ENCODE measurements around the gene ZBTB44.
A peak's percentile ranks its signal among the peaks of the same experiment; 100 is the strongest.

Gene ZBTB44

GRCh38 chr11:130191896-130192295 is 122.8 kb downstream of the ZBTB44 start:
- Mint-ChIP-seq H3K9me3 (no peaks in the 10 kb centered on the region), H3K27me3 (ENCODE audit: low read depth, poor library complexity) (peaks cover 13% of the 10 kb centered on the region), H3K4me3 (no peak overlapping the region), H3K27ac (no peak overlapping the region), H3K36me3 (ENCODE audit: low read depth) (no peaks in the 10 kb centered on the region), H3K4me1 (no peaks in the 10 kb centered on the region)
- TF ChIP-seq, protein P1, sequence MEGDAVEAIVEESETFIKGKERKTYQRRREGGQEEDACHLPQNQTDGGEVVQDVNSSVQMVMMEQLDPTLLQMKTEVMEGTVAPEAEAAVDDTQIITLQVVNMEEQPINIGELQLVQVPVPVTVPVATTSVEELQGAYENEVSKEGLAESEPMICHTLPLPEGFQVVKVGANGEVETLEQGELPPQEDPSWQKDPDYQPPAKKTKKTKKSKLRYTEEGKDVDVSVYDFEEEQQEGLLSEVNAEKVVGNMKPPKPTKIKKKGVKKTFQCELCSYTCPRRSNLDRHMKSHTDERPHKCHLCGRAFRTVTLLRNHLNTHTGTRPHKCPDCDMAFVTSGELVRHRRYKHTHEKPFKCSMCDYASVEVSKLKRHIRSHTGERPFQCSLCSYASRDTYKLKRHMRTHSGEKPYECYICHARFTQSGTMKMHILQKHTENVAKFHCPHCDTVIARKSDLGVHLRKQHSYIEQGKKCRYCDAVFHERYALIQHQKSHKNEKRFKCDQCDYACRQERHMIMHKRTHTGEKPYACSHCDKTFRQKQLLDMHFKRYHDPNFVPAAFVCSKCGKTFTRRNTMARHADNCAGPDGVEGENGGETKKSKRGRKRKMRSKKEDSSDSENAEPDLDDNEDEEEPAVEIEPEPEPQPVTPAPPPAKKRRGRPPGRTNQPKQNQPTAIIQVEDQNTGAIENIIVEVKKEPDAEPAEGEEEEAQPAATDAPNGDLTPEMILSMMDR (IDR thresholded peaks at IDR 0.05) = no peak
- DNase-seq = no peak

- TF ChIP-seq, protein P1 (IDR thresholded peaks at IDR 0.05) = no peak
- Mint-ChIP-seq H3K9me3 (no peaks in the 10 kb centered on the region), H3K4me1 (no peaks in the 10 kb centered on the region), H3K27ac (peak overlapping the region; percentile 68), H3K4me3 (no peak overlapping the region), H3K36me3 (ENCODE audit: low read depth) (no peaks in the 10 kb centered on the region), H3K27me3 (ENCODE audit: low read depth, poor library complexity) (peaks cover 14% of the 10 kb centered on the region)
- no peak for DNase-seq
Observed at GRCh38 chr11:130190371-130190881, 124.3 kb downstream of the ZBTB44 start.

GRCh38 chr11:130189492-130190210 is 125.1 kb downstream of the ZBTB44 start:
- DNase-seq = no peak
- TF ChIP-seq, protein P1 (IDR thresholded peaks at IDR 0.05) = no peak
- Mint-ChIP-seq H3K9me3 (no peaks in the 10 kb centered on the region), H3K4me1 (peaks cover under 1% of the 10 kb centered on the region), H3K36me3 (ENCODE audit: low read depth) (no peaks in the 10 kb centered on the region), H3K4me3 (no peak overlapping the region), H3K27me3 (ENCODE audit: low read depth, poor library complexity) (peaks cover 14% of the 10 kb centered on the region), H3K27ac (no peak overlapping the region)

DNA sequence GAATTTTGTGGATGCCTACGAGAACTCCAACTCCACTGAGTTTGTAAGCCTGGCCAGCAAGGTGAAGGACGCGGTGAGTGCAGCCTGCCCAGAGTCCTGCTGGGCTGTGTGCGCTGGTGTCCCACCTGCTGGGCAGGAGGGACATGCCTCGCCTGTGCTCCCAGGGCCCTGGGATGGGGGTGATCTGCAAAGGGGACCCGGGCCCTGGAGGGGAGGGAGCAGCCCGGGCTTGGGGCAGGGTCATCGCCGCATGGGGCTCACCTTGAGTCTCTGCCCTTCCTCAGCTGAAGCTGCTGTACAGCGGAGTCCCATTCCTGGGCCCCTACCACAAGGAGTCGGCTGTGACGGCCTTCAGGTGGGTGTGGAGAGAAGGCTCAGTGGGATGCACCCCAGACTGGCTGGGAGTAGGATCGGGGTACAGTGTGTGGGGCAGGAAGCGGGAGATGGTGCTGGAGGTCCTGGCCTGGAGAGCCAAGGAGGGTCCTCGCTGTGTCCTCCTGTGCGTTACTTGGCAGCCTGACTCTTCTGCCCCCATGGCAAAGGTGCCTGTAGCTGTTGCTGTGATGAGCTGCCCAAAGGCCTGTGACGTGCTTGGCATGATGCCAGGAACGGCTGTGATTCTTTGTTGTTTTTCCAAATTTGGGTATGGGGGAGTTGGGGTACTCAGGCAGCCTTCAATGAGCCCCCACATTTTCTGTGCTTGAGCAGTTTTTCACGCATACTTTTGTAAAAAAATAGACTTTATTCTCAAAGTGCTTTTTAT is 126.0 kb downstream of the ZBTB44 start:
- Mint-ChIP-seq H3K36me3 (ENCODE audit: low read depth) (no peaks in the 10 kb centered on the region), H3K4me3 (no peak overlapping the region), H3K27me3 (ENCODE audit: low read depth, poor library complexity) (peaks cover 10% of the 10 kb centered on the region), H3K27ac (peak overlapping the region; percentile 42), H3K4me1 (peaks cover 9% of the 10 kb centered on the region), H3K9me3 (no peaks in the 10 kb centered on the region)
- TF ChIP-seq, protein P1 (IDR thresholded peaks at IDR 0.05) = no peak
- no peak for DNase-seq

- H3K4me3 Mint-ChIP-seq = no peak overlapping the region
- H3K36me3 Mint-ChIP-seq (ENCODE audit: low read depth) = no peaks in the 10 kb centered on the region
- H3K27me3 Mint-ChIP-seq (ENCODE audit: low read depth, poor library complexity) = peaks cover 8% of the 10 kb centered on the region
- no peaks in the 10 kb centered on the region for H3K9me3 Mint-ChIP-seq
- peaks cover 15% of the 10 kb centered on the region for H3K4me1 Mint-ChIP-seq
- no peak overlapping the region for H3K27ac Mint-ChIP-seq
- TF ChIP-seq, protein P1 (IDR thresholded peaks at IDR 0.05) = no peak
- DNase-seq = no peak
Observed at GRCh38 chr11:130188047-130188446, 126.7 kb downstream of the ZBTB44 start.

Measured in nephron progenitor cell (in vitro differentiated cells).